Lower lobe of right lung (tissue), 2 donors: Measurements from ENCODE around the gene B3GNT9. TPM values are rescaled to one million over a fixed set of nuclear protein-coding genes. Genes with fewer than 3 reads are reported as not detected.

Experiments
- ATAC-seq, 2 donors: fragments of 200-7000 bp; cut with Tn5 transposase; one replicate each; pipeline ENCODE4 v1.9.1; 2020 to 2022; ENCODE audit warnings: mild to moderate bottlenecking in 2 of 2, moderate library complexity in 2 of 2
- DNase-seq: peaks from one replicate; pipeline ENCODE4 v3.0.0-alpha.2; 2020
- H3K27ac ChIP-seq: fragments of 200-600 bp; one replicate; pipeline ENCODE4 v1.8.0; 2022
- H3K27me3 ChIP-seq: fragments of 200-600 bp; one replicate; pipeline ENCODE4 v1.8.0; 2022; ENCODE audit warnings: low read depth
- H3K36me3 ChIP-seq: fragments of 200-600 bp; one replicate; pipeline ENCODE4 v1.8.0; 2022; ENCODE audit warnings: mild to moderate bottlenecking
- H3K4me1 ChIP-seq: fragments of 200-600 bp; one replicate; pipeline ENCODE4 v1.8.0; 2022
- H3K4me3 ChIP-seq: fragments of 200-600 bp; one replicate; pipeline ENCODE4 v1.8.0; 2022; ENCODE audit warnings: mild to moderate bottlenecking
- H3K9me3 ChIP-seq: fragments of 200-600 bp; one replicate; pipeline ENCODE4 v1.8.0; 2022
- CTCF ChIP-seq: fragments of 200-600 bp; IDR thresholded peaks from one replicate; pipeline ENCODE4 v1.8.0; 2022; ENCODE audit warnings: antibody characterized with exemption, mild to moderate bottlenecking
- intact Hi-C: fragments of 100-400 bp; cut with DNase I; formaldehyde crosslinking; loops from one replicate; pipeline ENCODE4 v1.11.0; 2022
- total RNA-seq: library from RNA; stranded (reverse); fragmentation: NEBNext Ultra II Directional; extraction: Animal tissue kit (Norgen Biotek cat#: 25700); gene quantifications from one replicate; pipeline ENCODE4 v1.2.1, GENCODE V29; 2021
- donor health status: DM: no; HTN: yes; CAD: no; lungs with severe emphysema.

The B3GNT9 gene
- total RNA-seq, 1 donor from 2014 or later, result 13.5 TPM

GRCh38 chr16:67147437-67148140 lies 3.2 kb downstream of the B3GNT9 start:
- intact Hi-C loops, result no loop called here
- no peak overlapping the region for H3K4me3 ChIP-seq
- no peak for TF ChIP-seq CTCF
- DNase-seq, result no peak
- no peak overlapping the region for H3K27ac ChIP-seq
- H3K36me3 ChIP-seq, result peaks cover 66% of the 10 kb centered on the region
- no peak for ATAC-seq
- H3K4me1 ChIP-seq, result peaks cover 21% of the 10 kb centered on the region
- H3K9me3 ChIP-seq, result no peaks in the 10 kb centered on the region
- H3K27me3 ChIP-seq, result peaks cover 12% of the 10 kb centered on the region

GRCh38 chr16:67146523-67147357 lies 4.1 kb downstream of the B3GNT9 start:
- H3K27me3 ChIP-seq, result peaks cover 12% of the 10 kb centered on the region
- H3K9me3 ChIP-seq, result no peaks in the 10 kb centered on the region
- no peak for ATAC-seq
- H3K4me3 ChIP-seq, result no peak overlapping the region
- H3K36me3 ChIP-seq, result peaks cover 75% of the 10 kb centered on the region
- no peak for DNase-seq
- TF ChIP-seq CTCF, result no peak
- H3K27ac ChIP-seq, result no peak overlapping the region
- peaks cover 21% of the 10 kb centered on the region for H3K4me1 ChIP-seq
- intact Hi-C loops, result no loop called here

GRCh38 chr16:67145746-67146145 lies 5.1 kb downstream of the B3GNT9 start:
- peaks cover 14% of the 10 kb centered on the region for H3K4me1 ChIP-seq
- H3K4me3 ChIP-seq, result no peak overlapping the region
- ATAC-seq (no peak), DNase-seq (no peak)
- H3K27me3 ChIP-seq, result peaks cover 10% of the 10 kb centered on the region
- H3K9me3 ChIP-seq, result no peaks in the 10 kb centered on the region
- H3K36me3 ChIP-seq, result peaks cover 85% of the 10 kb centered on the region
- no peak for TF ChIP-seq CTCF
- intact Hi-C loops, result no loop called here
- no peak overlapping the region for H3K27ac ChIP-seq

- intact Hi-C loops, result no loop called here
- peaks cover 6% of the 10 kb centered on the region for H3K4me1 ChIP-seq
- no peak for TF ChIP-seq CTCF
- H3K4me3 ChIP-seq, result no peak overlapping the region
- ATAC-seq (no peak), DNase-seq (no peak)
- peaks cover 2% of the 10 kb centered on the region for H3K27me3 ChIP-seq
- no peaks in the 10 kb centered on the region for H3K9me3 ChIP-seq
- no peak overlapping the region for H3K27ac ChIP-seq
- H3K36me3 ChIP-seq, result peaks cover 93% of the 10 kb centered on the region
Observed at GRCh38 chr16:67144943-67145342, 5.9 kb downstream of the B3GNT9 start.

GRCh38 chr16:67142342-67142741 lies 8.5 kb downstream of the B3GNT9 start:
- ATAC-seq (no peak), DNase-seq (no peak)
- no peak for TF ChIP-seq CTCF
- intact Hi-C loops, result no loop called here
- Histone ChIP-seq H3K27me3 (no peaks in the 10 kb centered on the region), H3K4me1 (no peaks in the 10 kb centered on the region), H3K36me3 (peaks cover 99% of the 10 kb centered on the region), H3K9me3 (no peaks in the 10 kb centered on the region), H3K4me3 (no peak overlapping the region), H3K27ac (no peak overlapping the region)
